Left lung (tissue), 10 donors: ENCODE results near the gene SPIC. TPM values are rescaled to one million over a fixed set of nuclear protein-coding genes. Genes with fewer than 3 reads are reported as not detected.

Experiments
- ATAC-seq: fragments of 200-7000 bp; cut with Tn5 transposase; one replicate; pipeline ENCODE4 v1.9.1; 2020; ENCODE audit warnings: moderate library complexity
- DNase-seq, 4 donors: peaks; one replicate each; pipeline ENCODE4 v3.0.0-alpha.2; 2013 to 2020
- H3K27ac ChIP-seq, 2 donors: fragments of 200-600 bp; sonication (generic) in 1 of 2; one replicate each; pipeline versions ENCODE4 v1.5.0 to v1.8.0; 2020 to 2021
- H3K27me3 ChIP-seq, 2 donors: fragments of 200-600 bp; sonication (generic) in 1 of 2; one replicate each; pipeline versions ENCODE4 v1.5.0 to v1.8.0; 2020 to 2021
- H3K36me3 ChIP-seq, 2 donors: fragments of 200-600 bp; sonication (generic) in 1 of 2; one replicate each; pipeline versions ENCODE4 v1.5.0 to v1.8.0; 2020 to 2021
- H3K4me1 ChIP-seq, 2 donors: fragments of 200-600 bp; one replicate each; pipeline ENCODE4 v1.8.0; 2021
- H3K4me3 ChIP-seq, 2 donors: fragments of 200-600 bp; sonication (generic) in 1 of 2; one replicate each; pipeline versions ENCODE4 v1.5.0 to v1.8.0; 2020 to 2021; ENCODE audit warnings: mild to moderate bottlenecking in 1 of 2
- H3K9me3 ChIP-seq, 2 donors: fragments of 200-600 bp; sonication (generic) in 1 of 2; one replicate each; pipeline versions ENCODE4 v1.5.0 to v1.8.0; 2020 to 2021
- intact Hi-C, 2 donors: fragments of 100-400 bp; cut with DNase I; formaldehyde crosslinking; loops; one replicate each; pipeline versions ENCODE4 v1.11.2 to v1.14.2; 2022
- polyA plus RNA-seq, 6 donors: library from polyadenylated mRNA; unstranded; fragments of 120-200 nt; gene quantifications; one replicate each; pipeline ENCODE4 v1.2.1, GENCODE V29; 2013; ENCODE audit not compliant: insufficient read length in 6 of 6
- total RNA-seq, 2 donors: library from RNA; stranded (reverse); fragmentation: NEBNext Ultra II Directional; extraction: Animal tissue kit (Norgen Biotek cat#: 25700); gene quantifications; one replicate each; pipeline ENCODE4 v1.2.1, GENCODE V29; 2021
- TF ChIP-seq, protein P1 (sequence below), 2 donors: fragments of 200-600 bp; sonication (generic) in 1 of 2; IDR thresholded peaks; one replicate each; pipeline versions ENCODE4 v1.5.0 to v1.8.0; 2021; ENCODE audit warnings: antibody characterized with exemption in 2 of 2
- donor health status: DM: no; HTN: yes; CAD: no.
- donor health status: DM: no; HTN: no; CAD: no.

SPIC gene
- total and polyA plus RNA-seq, 8 donors = 0.39 TPM; not detected in 7

DNA sequence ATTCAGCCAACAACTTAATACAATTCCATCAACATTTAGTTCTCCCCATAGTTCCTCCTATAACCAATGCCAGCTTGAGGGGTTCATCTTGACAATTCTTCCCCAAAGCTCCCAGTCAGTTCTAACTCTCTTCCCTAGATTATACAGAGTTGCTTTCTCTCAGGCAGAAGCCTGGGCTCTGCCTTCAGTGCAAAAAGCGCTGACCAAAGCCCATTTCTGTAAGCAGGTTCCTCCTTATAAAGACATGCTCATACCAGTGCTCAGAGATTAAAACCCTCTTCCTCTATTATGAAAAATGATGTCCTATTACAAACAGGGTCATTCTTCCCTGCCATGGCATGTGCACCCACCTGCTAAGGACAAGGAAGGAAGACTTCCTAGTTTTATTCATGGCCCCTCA is 16.2 kb downstream of the SPIC start:
- no peak for DNase-seq
- peak; percentile 47 for ATAC-seq
- H3K27ac ChIP-seq = no peak overlapping the region
- TF ChIP-seq, protein P1, sequence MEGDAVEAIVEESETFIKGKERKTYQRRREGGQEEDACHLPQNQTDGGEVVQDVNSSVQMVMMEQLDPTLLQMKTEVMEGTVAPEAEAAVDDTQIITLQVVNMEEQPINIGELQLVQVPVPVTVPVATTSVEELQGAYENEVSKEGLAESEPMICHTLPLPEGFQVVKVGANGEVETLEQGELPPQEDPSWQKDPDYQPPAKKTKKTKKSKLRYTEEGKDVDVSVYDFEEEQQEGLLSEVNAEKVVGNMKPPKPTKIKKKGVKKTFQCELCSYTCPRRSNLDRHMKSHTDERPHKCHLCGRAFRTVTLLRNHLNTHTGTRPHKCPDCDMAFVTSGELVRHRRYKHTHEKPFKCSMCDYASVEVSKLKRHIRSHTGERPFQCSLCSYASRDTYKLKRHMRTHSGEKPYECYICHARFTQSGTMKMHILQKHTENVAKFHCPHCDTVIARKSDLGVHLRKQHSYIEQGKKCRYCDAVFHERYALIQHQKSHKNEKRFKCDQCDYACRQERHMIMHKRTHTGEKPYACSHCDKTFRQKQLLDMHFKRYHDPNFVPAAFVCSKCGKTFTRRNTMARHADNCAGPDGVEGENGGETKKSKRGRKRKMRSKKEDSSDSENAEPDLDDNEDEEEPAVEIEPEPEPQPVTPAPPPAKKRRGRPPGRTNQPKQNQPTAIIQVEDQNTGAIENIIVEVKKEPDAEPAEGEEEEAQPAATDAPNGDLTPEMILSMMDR (IDR thresholded peaks at IDR 0.05) = no peak
- no peaks in the 10 kb centered on the region for H3K36me3 ChIP-seq
- no peak overlapping the region for H3K4me3 ChIP-seq
- intact Hi-C loops = no loop called here
- H3K4me1 ChIP-seq = no peaks in the 10 kb centered on the region
- no peaks in the 10 kb centered on the region for H3K27me3 ChIP-seq
- H3K9me3 ChIP-seq = no peaks in the 10 kb centered on the region

DNA sequence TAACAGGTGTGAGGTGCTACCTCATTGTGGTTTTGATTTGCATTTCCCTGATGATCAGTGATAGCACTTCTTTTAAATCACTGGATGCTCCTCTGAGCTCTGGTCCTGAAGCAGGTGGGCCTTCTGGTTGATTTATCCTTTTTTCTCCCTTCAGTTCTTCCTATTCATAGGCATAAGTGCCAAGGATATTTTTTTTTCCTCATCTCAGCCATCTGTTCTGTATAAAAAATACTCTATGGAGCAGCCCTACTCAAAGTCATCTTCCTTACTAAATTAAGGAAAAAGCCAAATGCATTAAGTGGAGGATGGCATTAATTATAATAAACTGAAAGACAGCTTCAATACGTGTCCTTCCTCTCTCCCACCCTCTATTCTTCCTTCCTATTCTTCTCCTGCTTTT is 18.4 kb downstream of the SPIC start:
- intact Hi-C loops = no loop called here
- Histone ChIP-seq H3K4me1 (no peaks in the 10 kb centered on the region), H3K9me3 (no peaks in the 10 kb centered on the region), H3K27me3 (no peaks in the 10 kb centered on the region), H3K36me3 (no peaks in the 10 kb centered on the region), H3K4me3 (no peak overlapping the region), H3K27ac (no peak overlapping the region)
- no peak for ATAC-seq
- DNase-seq = no peak
- TF ChIP-seq, protein P1 (IDR thresholded peaks at IDR 0.05) = no peak

DNA sequence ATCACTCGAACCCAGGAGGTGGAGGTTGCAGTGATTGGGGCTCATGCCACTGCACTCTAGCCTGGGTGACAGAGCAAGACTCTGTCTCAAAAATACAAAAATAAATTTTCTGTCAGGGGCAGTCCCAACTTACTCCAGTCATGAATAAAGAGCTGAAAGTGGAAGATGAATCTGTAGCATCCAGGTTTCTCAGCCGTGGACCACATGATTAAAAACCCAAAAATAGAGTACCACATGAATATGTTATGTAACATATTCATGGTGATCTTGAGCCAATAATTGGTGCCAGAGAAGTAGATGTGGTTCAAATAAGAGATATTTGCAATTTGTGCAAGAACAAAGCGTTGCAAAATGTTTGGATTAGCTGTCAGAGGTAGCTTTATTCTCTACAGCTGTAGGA is 23.1 kb downstream of the SPIC start:
- DNase-seq (no peak), ATAC-seq (no peak)
- Histone ChIP-seq H3K27me3 (no peaks in the 10 kb centered on the region), H3K4me1 (peaks cover 4 to 7% of the 10 kb centered on the region in 2 donors), H3K9me3 (no peaks in the 10 kb centered on the region), H3K27ac (no peak overlapping the region), H3K36me3 (no peaks in the 10 kb centered on the region), H3K4me3 (no peak overlapping the region)
- TF ChIP-seq, protein P1 (IDR thresholded peaks at IDR 0.05) = no peak
- intact Hi-C loops = no loop called here

DNA sequence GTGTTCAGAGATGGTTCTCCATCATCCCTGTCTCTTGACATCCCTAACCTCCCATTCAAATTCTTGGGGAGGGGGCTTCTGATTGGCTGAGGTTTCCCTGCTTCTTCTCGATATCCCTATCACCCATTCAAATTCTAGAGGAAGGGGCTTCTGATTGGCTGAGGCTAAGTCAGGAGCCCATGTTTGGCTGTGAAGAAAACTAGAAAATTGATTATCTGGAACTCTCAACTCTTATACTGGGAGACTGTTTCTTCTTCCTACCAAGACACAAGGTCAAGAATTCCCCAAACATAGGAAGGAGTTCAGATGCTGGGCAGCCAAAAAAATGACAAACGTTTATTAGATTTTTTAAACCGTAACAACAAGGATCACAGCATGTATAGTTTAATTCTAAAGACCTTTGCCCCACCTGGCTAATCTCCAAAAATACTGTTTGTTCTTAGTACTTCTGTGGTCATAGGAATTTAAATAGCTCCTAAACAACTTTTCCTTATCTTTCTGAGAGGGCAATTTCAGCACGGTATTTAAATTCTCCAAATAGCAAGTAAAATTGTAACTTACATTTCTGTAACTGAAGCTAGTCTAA is 26.4 kb downstream of the SPIC start:
- peak; percentile 70 for ATAC-seq
- peaks cover 4 to 7% of the 10 kb centered on the region in 2 donors for H3K4me1 ChIP-seq
- H3K9me3 ChIP-seq = no peaks in the 10 kb centered on the region
- TF ChIP-seq, protein P1 (IDR thresholded peaks at IDR 0.05) = no peak
- DNase-seq = peak in 2 of 4 donors; percentile 68 to 80
- intact Hi-C loops = no loop called here
- no peaks in the 10 kb centered on the region for H3K36me3 ChIP-seq
- H3K27me3 ChIP-seq = no peaks in the 10 kb centered on the region
- no peak overlapping the region for H3K4me3 ChIP-seq
- no peak overlapping the region for H3K27ac ChIP-seq

DNA sequence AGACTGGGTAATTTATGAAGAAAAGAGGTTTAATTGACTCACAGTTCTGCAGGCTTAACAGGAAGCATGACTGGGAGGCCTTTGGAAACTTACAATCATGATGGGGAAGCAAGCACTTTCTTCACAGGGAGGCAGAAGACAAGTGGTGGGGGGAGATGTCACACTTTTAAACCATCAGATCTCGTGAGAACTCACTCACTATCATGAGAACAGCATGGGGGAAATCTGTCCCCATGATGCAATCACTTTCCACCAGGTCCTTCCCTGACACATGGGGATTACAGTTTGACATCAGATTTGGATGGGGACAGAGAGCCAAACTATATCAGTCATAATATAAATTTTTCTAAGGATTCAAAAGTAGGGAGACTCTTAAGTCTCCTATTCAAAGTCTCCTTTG is 46.0 kb downstream of the SPIC start:
- no peaks in the 10 kb centered on the region for H3K9me3 ChIP-seq
- DNase-seq (no peak), ATAC-seq (no peak)
- no peak overlapping the region for H3K27ac ChIP-seq
- no peaks in the 10 kb centered on the region for H3K36me3 ChIP-seq
- H3K27me3 ChIP-seq = no peaks in the 10 kb centered on the region
- TF ChIP-seq, protein P1 (IDR thresholded peaks at IDR 0.05) = no peak
- H3K4me3 ChIP-seq = no peak overlapping the region
- intact Hi-C loops = no loop called here
- no peaks in the 10 kb centered on the region for H3K4me1 ChIP-seq
